ENCODE measurements around the gene TRMT11. TPM values are rescaled to one million over a fixed set of nuclear protein-coding genes. Genes with fewer than 3 reads are reported as not detected.
"Not testable (repeated sequence)": the region's sequence is repeated elsewhere in the genome, so short reads cannot be mapped to it uniquely, and the experiment has no call there.

The TRMT11 gene
- total RNA-seq, 1 donor from 2014 or later: 18.1 TPM

DNA sequence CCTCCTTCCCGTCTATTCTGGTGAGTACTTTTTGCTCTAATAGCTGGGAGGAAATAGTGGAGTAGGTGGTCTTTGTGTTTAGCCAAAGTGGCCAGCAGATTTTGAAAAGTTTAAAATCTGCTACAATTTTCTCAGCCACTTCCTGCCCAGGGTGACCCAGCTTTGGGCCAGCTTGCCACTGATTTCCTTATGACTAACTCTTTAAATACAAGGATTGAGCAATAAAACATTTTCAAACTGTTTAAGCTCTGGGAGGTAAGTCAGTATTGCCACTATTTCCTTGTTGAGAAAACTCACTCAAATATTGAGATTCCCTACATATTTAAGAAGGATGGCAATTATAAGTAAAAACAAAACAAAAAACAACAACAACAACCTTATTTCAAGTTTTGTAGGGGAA, 54.5 kb downstream of the TRMT11 start:
- intact Hi-C loops (cut with micrococcal nuclease): no loop called here

DNA sequence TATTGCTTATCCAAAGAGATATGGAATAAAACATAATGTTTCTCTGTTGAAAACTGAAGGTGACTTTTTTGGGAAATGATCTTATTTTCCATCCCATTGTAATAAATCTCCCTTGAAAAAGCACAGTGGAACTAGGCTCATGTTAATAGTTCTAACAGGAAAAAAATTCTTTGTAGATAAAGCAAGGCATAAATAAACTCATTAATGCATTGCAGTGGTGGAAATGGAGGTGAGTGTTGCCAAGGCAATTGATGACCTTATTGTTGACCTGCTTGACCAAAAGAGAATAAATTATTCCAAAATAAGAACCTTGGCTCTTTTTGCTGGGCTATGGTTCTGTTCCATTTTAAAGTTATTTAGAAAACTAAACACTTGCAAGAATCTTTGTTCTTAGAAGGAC, 55.2 kb downstream of the TRMT11 start:
- intact Hi-C loops (cut with micrococcal nuclease): no loop called here

- intact Hi-C loops (cut with micrococcal nuclease): no loop called here
These were observed 55.7 kb downstream of the TRMT11 start for GRCh38 chr6:126042001-126042419.

GRCh38 chr6:126047648-126048047, 61.3 kb downstream of the TRMT11 start:
- intact Hi-C loops (cut with micrococcal nuclease): no loop called here

GRCh38 chr6:126048635-126049034, 62.3 kb downstream of the TRMT11 start:
- intact Hi-C loops (cut with micrococcal nuclease): no loop called here

DNA sequence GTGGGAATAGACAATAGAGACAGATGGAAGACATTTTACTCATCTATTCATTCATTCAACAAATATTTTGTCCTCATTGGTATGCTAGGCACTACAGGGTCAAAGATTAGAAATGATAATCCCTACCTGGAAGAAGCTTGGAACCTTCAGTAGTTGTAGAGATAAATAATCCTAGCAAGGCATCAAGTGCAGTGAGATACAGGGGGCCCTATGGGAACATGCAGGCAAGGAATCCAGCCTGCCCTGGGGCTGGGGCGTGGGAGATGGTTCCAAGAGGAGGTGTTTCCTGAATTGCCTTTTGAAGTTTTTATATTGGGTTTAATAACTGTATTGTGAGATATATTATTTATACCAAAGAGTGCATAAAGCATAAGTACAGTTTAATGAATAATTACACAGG, 64.5 kb downstream of the TRMT11 start:
- intact Hi-C loops (cut with micrococcal nuclease): no loop called here

DNA sequence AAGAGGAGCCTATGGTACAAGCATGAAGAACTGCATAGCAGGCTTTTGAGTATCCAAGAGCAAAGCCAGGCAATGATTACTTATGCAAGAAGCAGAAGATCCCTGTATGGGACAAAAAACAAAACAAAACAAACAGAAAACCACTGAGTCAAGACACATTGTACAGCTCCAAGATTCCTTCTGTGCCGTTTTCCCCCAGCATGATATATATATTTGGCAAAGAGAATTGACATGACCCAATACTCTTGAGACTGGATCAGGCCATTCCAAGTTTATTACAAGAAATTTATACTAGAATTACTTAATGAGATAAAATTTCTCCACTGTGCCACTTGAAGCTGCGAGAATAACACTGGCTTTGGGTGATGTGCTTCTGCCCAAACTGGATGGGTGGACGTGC, 65.5 kb downstream of the TRMT11 start:
- intact Hi-C loops (cut with micrococcal nuclease): no loop called here

DNA sequence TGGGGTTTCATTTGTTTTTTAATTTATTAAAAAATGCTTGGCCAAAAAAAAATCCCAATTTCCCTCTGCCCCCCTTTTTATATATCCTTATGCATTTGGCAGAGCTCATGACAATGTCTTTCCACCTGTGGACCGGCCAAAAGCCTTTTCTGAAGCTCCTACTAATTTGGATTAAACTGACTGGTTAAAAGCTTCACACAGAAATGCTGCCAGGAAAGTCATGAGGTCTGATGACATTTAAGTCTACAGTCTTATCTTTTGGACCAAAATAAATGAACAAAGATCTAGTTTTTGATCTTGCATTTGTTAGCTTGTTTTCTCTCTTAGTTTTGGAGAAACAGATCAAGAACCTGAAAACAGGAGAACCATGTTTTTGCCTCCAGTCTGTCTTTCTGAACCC, 66.1 kb downstream of the TRMT11 start:
- intact Hi-C loops (cut with micrococcal nuclease): no loop called here

GRCh38 chr6:126054258-126054702, 67.9 kb downstream of the TRMT11 start:
- intact Hi-C loops (cut with micrococcal nuclease): no loop called here

GRCh38 chr6:126054802-126055201, 68.5 kb downstream of the TRMT11 start:
- intact Hi-C loops (cut with micrococcal nuclease): no loop called here

- intact Hi-C loops (cut with micrococcal nuclease): no loop called here
These were observed 69.1 kb downstream of the TRMT11 start for GRCh38 chr6:126055449-126055848.

GRCh38 chr6:126056355-126057004, 70.1 kb downstream of the TRMT11 start:
- intact Hi-C loops (cut with micrococcal nuclease): no loop called here

GRCh38 chr6:126058085-126058484, 71.7 kb downstream of the TRMT11 start:
- intact Hi-C loops (cut with micrococcal nuclease): not testable (repeated sequence)

DNA sequence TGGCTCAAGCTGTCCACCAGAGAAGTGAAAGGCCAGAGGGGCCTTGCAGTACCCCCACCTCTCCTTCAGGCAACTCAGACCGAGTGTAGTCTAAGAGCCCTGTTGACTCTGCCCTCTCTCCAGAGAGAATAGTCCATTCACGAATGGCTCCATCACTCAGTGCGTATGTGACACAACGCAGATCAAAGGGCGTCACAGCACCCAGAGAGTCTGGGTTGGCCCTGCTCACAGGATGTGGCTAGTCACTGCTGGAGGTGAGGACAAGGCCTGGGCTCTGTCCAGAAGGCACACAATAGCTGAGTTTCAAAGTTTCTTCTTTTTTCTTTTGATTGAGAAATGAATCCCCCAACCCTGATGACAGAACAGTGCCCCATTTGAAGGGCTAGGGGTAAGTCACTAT, 74.1 kb downstream of the TRMT11 start:
- intact Hi-C loops (cut with micrococcal nuclease): no loop called here

DNA sequence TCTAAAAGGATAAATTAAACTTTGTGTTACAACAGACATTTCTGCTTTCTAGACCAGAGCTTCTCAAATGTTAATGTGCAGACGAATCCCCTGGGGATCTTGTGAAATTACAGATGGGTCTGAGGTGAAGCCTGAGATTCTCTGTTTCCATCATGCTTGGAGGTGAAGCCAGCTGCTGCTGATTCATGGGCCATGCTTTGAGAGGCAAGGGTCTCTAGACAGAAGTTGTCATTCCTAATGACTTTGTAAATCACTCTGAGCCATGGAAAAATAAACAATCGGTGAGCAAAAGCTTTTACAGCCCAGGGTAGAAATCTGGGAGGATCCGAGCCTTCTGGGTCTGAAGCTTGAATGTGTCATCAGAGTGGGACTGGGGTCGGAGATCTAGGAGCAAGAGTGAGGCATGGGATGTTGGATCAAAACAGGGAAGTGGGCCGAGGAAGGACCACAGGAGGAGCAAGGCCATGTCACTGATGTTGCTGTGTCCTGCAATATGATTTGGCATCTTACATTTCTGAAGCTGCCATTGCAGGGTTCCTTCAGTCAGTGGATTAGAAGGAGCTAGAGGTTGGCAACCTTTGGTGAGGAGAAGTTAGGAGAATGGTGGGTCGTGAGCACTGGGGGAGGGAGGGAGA, 77.3 kb downstream of the TRMT11 start:
- intact Hi-C loops (cut with micrococcal nuclease): no loop called here

DNA sequence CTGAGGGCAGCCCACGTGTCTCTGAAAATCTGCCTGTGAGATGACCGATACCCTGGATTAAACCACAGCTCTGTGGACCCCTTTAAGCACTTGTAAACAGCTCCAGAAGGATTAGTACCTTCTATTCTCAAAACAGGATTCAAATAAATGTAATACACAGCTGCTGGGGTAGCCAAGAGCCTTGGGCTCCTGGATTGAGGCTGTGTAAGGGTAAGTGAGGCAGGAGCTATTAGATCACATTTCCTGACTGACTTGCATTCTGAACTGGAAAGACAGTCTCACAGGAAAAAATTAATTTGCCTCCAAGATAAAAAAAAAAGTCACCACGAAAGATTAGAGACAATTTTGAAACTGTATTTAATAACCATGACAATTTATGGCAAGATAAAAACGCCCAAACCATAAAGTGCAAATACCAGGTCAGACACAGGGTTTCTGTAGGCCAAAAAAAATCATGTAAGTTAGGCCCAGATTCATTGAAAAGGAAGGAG, 78.0 kb downstream of the TRMT11 start:
- intact Hi-C loops (cut with micrococcal nuclease): no loop called here

DNA sequence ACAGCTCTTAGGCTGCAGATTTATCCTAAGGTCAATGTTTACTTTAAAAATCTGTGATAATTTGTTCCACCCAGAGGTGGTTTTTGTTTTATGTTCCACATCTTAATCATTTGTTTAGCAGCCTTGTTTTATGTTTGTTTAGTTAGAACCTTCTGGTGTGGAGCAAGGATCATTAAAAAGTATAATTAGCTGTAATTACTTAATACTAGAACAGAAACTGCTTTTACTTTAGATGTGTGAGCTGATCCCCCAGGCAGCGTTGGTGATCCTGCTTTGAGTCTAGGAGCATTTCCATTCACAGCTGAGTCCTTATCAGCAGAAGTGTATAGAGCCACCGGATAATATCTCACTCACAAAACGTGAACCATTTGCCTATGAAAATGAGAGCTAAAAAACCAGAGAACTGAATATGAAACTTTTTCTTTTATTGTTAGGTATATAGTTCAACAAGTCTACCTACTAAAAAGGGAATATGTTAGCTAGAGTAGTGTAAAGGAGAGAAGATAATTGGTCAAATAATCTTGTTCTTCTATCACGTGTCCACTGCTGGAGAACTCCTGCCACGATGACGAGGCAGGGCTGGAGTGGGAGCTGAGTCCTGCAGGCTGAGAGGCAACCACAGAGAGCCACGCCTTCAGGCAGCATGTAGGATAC, 78.5 kb downstream of the TRMT11 start:
- intact Hi-C loops (cut with micrococcal nuclease): no loop called here

DNA sequence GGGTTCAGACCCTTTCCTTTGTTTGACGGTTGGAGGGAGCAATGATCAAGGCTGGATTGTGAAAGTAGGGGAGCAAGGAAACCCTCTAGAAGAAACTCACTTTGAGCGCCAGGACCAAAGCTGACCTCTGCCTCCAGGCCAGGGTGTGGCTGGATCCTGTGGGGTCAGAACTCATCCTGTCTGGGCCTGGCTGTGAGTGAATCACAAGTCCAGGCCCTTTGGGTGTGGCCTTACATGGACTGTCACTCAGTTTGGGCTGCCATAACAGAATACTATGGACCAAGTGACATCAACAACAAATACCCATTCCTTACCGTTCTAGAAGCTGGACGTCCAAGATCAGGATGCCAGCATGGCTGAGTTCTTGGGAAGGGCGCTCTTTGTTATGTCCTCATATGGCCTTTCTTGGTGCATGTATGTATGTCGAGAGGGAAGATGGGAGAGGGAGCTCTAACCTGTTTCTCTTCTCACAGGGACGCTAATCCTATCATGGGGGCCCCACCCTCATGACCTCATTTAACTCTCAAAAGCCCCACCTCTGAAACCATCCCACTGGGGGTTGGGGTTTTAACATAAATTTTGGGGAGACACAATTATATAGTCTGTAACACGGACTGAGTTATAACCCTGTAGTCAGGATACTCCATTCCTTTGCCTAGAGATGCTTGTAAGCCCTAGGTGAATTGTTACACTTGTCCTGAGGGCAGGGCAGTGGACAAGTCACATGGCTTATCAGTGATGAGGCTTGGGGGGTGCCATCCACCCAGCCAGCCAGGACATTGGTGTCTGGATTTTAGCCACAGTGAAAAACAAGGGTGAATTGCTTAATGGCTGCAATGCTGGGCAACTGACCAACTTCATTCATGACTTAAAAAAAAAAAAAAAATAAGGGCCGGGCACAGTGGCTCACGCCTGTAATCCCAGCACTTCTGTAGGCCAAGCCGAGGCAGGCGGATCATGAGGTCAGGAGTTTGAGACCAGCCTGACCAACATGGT, 80.0 kb downstream of the TRMT11 start:
- intact Hi-C loops (cut with micrococcal nuclease): no loop called here

GRCh38 chr6:126067073-126067472, 80.7 kb downstream of the TRMT11 start:
- intact Hi-C loops (cut with micrococcal nuclease): no loop called here

GRCh38 chr6:126069449-126069848, 83.1 kb downstream of the TRMT11 start:
- intact Hi-C loops (cut with micrococcal nuclease): no loop called here

GRCh38 chr6:126071000-126071647, 84.8 kb downstream of the TRMT11 start:
- intact Hi-C loops (cut with micrococcal nuclease): no loop called here
